ENCODE measurements around the gene ADAMTS7.
"Not testable (repeated sequence)": the region's sequence is repeated elsewhere in the genome, so short reads cannot be mapped to it uniquely, and the experiment has no call there.

ADAMTS7 gene

DNA sequence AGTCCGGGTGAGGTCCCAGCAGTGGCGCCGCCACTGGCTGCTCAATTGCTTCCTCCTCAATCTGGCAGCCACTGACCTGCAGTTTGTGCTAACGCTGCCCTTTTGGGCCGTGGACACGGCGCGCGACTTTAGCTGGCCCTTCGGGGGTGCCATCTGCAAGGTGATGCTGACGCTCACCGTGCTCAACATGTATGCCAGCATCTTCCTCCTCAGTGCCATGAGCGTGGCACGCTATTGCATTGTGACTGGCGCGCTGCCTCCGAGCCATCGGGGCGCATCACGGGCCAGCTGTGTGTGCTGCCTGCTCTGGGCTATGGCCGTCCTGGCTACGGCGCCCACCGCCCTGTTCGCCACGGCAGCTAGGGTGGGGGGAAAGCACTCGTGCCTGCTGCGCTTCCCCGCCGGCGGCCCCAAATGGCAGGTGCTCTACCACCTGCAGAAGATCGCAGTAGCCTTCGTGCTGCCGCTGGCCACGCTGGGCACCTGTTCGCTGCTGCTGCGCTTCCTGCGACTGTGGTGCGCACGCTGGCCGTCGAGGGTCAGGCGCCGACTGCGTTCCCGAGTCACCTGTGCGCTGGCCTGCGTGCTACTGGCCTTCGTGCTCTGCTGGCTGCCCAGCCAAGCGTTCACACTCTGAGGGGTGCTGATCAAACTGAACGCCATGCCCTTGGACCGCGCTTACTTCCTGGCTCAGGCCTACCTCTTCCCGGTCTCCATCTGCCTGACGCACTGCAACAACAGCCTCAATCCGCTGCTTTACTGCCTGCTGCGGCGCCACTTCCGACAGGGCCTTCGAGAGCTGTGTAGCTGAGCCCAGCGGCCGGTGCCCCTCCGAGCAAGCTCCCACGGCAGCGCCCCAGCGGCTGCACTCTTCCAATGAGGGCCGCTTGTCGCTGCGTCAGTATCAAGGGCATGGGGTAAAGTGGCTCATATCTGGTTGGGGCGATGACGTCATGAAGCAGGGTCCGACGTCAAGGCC lies 20.3 kb upstream of the ADAMTS7 start:
- DNase-seq (ENCODE audit: low read depth): no peak

DNA sequence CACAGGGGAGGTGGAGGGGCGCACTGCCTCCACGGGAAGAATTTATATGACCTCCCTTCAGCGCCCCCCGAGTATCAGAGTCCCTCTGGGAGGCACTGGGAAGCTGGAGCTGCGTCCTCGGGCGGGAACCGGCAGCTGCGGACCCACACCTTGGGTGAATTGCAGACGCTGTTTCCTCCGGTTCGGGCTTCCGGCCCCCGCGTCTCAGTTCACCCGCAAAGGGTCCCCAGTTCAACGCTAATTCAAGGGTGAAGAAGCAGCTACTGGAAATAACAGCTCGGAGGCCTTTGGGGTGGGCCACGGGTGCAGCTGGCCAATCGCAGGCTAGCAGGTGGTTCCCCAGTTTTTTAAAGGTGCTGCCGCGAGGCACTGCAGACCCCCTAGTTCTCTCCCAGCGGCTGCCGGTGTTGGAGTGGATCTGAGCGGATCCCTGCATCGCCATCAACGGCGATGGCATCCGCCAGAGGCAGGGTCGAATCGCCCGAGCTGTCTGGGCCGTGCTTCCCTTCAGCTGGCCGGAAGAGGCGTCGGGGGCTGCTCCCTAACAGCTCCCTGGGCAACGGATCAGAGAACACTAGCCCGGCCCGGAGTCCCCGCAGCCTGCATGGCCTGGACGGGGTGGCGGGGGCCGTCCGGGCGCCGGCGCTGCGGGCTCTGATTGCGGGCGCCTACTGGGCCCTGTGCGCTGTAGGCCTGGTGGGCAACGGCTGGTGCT lies 19.4 kb upstream of the ADAMTS7 start:
- DNase-seq (ENCODE audit: low read depth): no peak

DNA sequence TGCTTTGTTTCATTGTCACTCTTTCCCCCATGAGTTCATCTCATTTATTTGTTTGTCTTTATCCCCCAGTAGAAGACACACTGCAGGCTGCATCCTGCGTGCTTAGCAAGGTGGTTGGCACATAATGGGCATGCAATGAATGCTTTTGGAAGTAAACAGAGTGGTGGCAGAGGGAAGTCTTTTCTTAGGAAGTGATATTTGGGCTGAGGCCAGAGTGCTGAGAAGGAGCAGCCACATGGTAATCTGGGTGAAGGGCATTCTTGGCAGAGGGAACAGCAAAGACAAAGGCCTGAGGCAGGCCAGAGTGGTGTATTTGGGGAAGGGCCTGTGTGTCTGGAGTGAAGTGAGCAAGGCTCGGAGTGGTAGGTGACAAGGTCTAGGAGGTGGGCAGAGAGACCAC lies 17.7 kb upstream of the ADAMTS7 start:
- DNase-seq (ENCODE audit: low read depth): no peak

DNA sequence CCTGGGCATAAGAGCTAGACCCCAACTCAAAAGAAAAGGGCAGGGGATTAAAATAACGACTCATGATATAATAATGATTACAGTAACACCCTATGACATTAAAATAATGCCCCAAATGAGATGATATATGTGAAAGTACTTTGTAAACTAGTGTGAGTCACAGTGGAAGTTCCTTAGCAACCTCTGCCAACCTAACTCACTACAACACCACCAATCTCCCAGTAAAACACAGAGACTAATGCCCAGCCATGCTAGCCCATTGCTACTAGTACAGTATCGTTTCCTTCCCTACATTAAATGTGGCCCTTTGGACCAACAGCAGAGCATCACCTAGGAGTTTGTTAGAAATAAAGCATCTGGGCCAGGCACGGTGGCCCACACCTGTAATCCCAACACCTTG lies 11.2 kb upstream of the ADAMTS7 start:
- DNase-seq (ENCODE audit: low read depth): no peak

GRCh38 chr15:78811825-78812183 lies 540 bp upstream of the ADAMTS7 start:
- no peak for DNase-seq (ENCODE audit: low read depth)

GRCh38 chr15:78810362-78811123 lies 721 bp downstream of the ADAMTS7 start:
- no peak for DNase-seq (ENCODE audit: low read depth)

GRCh38 chr15:78810003-78810361 lies 1.3 kb downstream of the ADAMTS7 start:
- no peak for DNase-seq (ENCODE audit: low read depth)

DNA sequence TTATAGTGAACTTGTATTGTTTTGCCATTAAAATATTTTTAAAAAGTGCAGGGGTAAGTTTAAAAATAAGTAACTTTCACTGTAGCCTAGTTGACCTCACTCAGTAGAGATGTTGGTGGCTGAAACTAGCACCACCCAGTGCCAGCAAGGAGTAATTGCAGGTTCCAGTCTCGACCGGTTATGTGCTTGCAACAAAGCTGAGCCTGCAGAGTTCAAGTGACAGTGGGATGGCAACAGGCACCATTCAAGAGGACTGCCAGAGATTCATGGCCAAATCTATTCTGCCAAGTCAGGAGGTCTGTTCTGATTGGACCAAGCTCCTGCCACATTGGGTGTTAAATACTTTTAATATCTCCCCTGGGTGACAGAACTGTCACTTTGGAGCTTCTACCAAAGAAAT lies 2.7 kb downstream of the ADAMTS7 start:
- no peak for DNase-seq (ENCODE audit: low read depth)

GRCh38 chr15:78807359-78807758 lies 3.9 kb downstream of the ADAMTS7 start:
- no peak for DNase-seq (ENCODE audit: low read depth)

DNA sequence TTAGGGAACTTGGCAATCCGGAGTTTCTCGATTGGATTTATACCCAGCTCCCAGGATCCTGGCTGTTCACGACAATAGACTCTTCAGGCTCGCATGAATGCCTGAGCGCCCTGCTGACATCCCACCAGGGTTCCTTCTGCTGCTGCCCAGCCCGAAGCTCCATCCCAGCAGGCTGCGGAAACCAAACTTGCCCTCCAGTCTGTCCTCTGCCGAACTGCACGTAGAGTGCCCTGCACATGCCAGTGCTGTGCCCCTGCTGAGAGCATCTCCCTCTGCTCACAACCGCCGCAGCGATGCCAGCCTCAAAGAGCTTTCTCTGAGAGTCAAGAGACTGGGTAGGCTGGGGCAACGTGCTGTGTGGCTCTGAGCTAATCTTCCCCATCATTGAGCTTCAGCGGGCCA lies 6.9 kb downstream of the ADAMTS7 start:
- DNase-seq (ENCODE audit: low read depth): no peak

GRCh38 chr15:78800806-78801205 lies 10.5 kb downstream of the ADAMTS7 start:
- DNase-seq (ENCODE audit: low read depth): no peak

DNA sequence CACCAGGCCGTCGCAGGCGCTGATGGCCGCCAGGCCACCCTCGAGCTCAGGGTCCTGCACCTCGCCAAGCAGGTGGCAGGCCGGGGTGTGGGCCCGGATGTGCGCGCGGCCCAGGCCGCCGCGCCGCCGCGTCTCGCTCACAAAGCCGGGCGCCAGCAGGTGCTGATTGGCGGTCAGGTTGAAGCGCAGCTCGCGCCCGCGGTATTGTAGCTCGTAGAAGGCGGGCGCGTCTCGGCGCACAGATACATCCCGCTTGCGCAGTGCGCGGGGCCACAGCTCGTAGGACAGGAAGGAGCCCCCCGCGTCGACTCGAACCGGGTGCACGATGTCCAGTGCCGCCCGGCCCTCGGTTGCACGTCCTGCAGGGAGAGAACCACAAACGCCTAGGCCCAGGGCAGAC lies 11.1 kb downstream of the ADAMTS7 start:
- DNase-seq (ENCODE audit: low read depth): no peak

- not testable (repeated sequence) for DNase-seq (ENCODE audit: low read depth)
These were observed 12.2 kb downstream of the ADAMTS7 start for GRCh38 chr15:78799102-78799501.

DNA sequence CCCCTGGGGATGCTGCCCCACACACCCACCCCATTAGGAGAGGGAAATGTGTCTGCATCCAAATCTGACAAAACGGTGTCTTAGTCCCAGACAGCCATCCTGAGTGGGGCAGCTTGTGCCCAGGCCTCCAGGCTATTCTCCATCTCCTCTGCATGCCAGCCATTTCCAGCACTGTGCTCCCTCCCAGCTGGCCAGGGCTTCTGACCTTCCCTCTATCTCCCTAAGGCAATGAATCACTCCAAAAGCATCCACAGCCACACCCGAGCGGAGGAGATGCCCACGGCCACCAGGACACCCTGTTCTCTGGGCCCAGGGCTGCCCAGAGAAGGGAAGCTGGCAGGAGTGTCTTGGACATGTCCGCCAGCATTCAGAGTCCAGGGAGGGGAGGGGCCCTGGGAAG lies 12.9 kb downstream of the ADAMTS7 start:
- DNase-seq (ENCODE audit: low read depth): not testable (repeated sequence)

DNA sequence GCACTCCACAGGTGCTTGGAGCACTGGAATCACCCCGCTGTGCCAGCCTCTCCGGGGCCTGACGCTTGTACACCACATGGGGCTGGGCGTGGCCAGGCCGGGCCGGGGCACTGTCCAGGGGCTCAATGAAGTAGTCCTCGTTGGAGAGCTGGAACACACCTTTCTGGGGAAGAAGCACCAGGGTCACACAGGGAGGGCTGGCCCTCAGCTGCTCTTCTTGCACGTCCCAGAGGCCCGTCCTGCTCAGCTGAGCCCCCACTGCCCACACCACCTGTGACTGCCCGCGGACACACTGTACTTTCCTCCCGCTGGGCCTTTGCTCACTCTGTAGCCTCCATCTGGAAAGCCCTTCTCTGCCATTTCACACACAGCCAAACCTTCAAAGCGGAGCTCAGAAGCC lies 13.3 kb downstream of the ADAMTS7 start:
- DNase-seq (ENCODE audit: low read depth): no peak

GRCh38 chr15:78796510-78796909 lies 14.8 kb downstream of the ADAMTS7 start:
- no peak for DNase-seq (ENCODE audit: low read depth)

DNA sequence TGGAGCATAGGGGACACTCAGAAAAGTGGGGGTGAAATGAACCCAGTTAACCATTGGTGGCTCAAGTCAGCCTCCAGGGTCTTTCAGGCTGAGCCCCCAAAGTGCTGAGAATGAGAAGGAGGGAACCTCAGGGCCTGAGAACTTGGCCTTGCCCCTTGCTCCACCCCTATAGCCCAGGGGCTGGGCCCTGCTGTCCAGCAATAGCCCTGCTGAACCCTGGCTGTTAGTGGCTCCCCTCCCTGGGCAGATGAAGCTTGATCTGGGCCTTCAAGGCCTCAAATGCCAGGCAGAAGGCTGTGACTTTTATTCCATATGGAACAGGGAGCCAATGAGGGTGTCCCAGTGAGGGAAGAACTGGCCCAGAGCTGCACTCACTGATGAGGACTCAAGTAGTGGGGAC lies 16.2 kb downstream of the ADAMTS7 start:
- no peak for DNase-seq (ENCODE audit: low read depth)

DNA sequence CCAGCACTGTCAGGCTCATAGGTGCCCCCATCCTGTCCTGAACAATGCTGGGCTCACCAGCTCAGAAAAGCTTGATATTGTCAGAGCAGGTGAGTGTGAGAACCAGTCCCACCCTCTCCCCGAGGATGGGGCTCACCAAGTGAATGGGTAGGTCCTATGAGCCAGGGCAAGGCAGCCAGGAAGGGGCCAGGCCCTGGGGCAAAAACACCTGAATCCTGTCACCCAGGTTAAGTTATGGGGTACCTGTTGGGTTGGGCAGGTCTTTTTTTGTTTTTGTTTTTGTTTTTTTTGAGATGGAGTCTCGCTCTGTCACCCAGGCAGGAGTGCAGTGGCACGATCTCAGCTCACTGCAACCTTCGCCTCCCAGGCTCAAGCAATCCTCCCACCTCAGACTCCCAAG lies 16.8 kb downstream of the ADAMTS7 start:
- DNase-seq (ENCODE audit: low read depth): not testable (repeated sequence)

GRCh38 chr15:78791357-78791756 lies 19.9 kb downstream of the ADAMTS7 start:
- DNase-seq (ENCODE audit: low read depth): no peak

- DNase-seq (ENCODE audit: low read depth): no peak
These were observed 21.2 kb downstream of the ADAMTS7 start for GRCh38 chr15:78790027-78790426.

DNA sequence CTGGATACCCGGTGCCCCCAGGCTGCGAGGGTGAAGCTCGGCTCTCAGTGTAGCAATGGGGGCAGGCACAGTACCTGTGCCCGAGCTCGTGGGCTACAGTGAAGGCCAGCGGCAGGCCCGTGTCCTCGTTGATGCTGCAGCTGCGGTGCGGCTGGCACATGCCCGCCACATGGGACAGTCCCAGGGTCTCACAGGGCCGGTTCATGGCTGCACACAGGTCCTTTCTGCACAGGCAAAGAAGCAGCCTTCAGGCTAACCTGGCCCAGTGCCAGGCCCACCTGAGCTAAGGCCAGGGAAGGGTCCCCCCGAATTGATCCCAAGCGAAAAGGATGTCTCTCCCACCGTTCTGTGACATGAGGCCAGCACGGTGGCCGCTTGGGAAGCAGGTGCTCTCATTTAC lies 21.6 kb downstream of the ADAMTS7 start:
- DNase-seq (ENCODE audit: low read depth): no peak

- no peak for DNase-seq (ENCODE audit: low read depth)
These were observed 23.1 kb downstream of the ADAMTS7 start for GRCh38 chr15:78788016-78788660.
